GM13977 (cell line): ENCODE results near the gene COL5A1.

ENCODE experiments used
- DNase-seq: peaks from one replicate; pipeline ENCODE4 v3.0.0; 2012; ENCODE audit warnings: low spot score
- CTCF ChIP-seq: IDR thresholded peaks from 2 replicates; pipeline ENCODE4 v1.5.1; 2012; ENCODE audit warnings: mild to moderate bottlenecking, control low read depth; ENCODE audit not compliant: insufficient read depth; ENCODE audit errors: extremely low read depth, missing control alignments
- in situ Hi-C: fragments of 300-500 bp; cut with MboI; formaldehyde crosslinking; loops from one replicate; pipeline ENCODE4 v1.12.0; 2022; ENCODE audit warnings: low sequenced_read_pairs, low pct_unique_long_range_greater_than_20kb, mixed read lengths, inconsistent platforms; ENCODE audit not compliant: unreplicated experiment

The COL5A1 gene

GRCh38 chr9:134829356-134829937 is 187.8 kb downstream of the COL5A1 start:
- TF ChIP-seq CTCF: no peak

GRCh38 chr9:134830126-134830525 is 188.5 kb downstream of the COL5A1 start:
- no peak for DNase-seq
- in situ Hi-C loops: no loop called here
- no peak for TF ChIP-seq CTCF

More at GRCh38 chr9:134829356-134829937, 187.8 kb downstream of the COL5A1 start:
- no peak for DNase-seq
- in situ Hi-C loops: no loop called here

- no peak for DNase-seq
- no peak for TF ChIP-seq CTCF
- in situ Hi-C loops: no loop called here
Measured at GRCh38 chr9:134830926-134831720, 189.5 kb downstream of the COL5A1 start.

GRCh38 chr9:134832471-134832870 is 190.9 kb downstream of the COL5A1 start:
- in situ Hi-C loops: no loop called here
- no peak for TF ChIP-seq CTCF
- no peak for DNase-seq

- no peak for DNase-seq
- TF ChIP-seq CTCF: no peak
- in situ Hi-C loops: no loop called here
Measured at GRCh38 chr9:134833294-134833880, 191.8 kb downstream of the COL5A1 start.

- in situ Hi-C loops: no loop called here
- TF ChIP-seq CTCF: no peak
- no peak for DNase-seq
Measured at GRCh38 chr9:134834217-134834956, 192.8 kb downstream of the COL5A1 start.
